Measurements from ENCODE around the gene NINJ2.

Gene NINJ2

GRCh38 chr12:558580-558979, 104.7 kb downstream of the NINJ2 start:
- H3K4me3 ChIP-seq (ENCODE audit: low read depth, low read length) = no peak overlapping the region
- no peak for TF ChIP-seq CTCF (IDR thresholded peaks at IDR 0.05; ENCODE audit: low read depth, low read length)
- no peak for TF ChIP-seq MYC (IDR thresholded peaks at IDR 0.05; ENCODE audit: low read depth, low read length)
- TF ChIP-seq, protein P1, sequence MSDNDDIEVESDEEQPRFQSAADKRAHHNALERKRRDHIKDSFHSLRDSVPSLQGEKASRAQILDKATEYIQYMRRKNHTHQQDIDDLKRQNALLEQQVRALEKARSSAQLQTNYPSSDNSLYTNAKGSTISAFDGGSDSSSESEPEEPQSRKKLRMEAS (IDR thresholded peaks at IDR 0.05; ENCODE audit: low read depth, low read length) = no peak
- TF ChIP-seq POLR2A (IDR thresholded peaks at IDR 0.05; ENCODE audit: extremely low read depth, insufficient read length) = no peak
- DNase-seq (ENCODE audit: low read depth) = no peak

- no peak for DNase-seq (ENCODE audit: low read depth)
- no peak for TF ChIP-seq CTCF (IDR thresholded peaks at IDR 0.05; ENCODE audit: low read depth, low read length)
- TF ChIP-seq POLR2A (IDR thresholded peaks at IDR 0.05; ENCODE audit: extremely low read depth, insufficient read length) = no peak
- no peak for TF ChIP-seq MYC (IDR thresholded peaks at IDR 0.05; ENCODE audit: low read depth, low read length)
- TF ChIP-seq, protein P1 (IDR thresholded peaks at IDR 0.05; ENCODE audit: low read depth, low read length) = no peak
- H3K4me3 ChIP-seq (ENCODE audit: low read depth, low read length) = no peak overlapping the region
These were observed 106.7 kb downstream of the NINJ2 start for GRCh38 chr12:556498-556897.

GRCh38 chr12:554001-554285, 109.3 kb downstream of the NINJ2 start:
- no peak overlapping the region for H3K4me3 ChIP-seq (ENCODE audit: low read depth, low read length)
- TF ChIP-seq POLR2A (IDR thresholded peaks at IDR 0.05; ENCODE audit: extremely low read depth, insufficient read length) (no peak), MYC (IDR thresholded peaks at IDR 0.05; ENCODE audit: low read depth, low read length) (no peak), CTCF (IDR thresholded peaks at IDR 0.05; ENCODE audit: low read depth, low read length) (no peak)
- TF ChIP-seq, protein P1 (IDR thresholded peaks at IDR 0.05; ENCODE audit: low read depth, low read length) = no peak
- DNase-seq (ENCODE audit: low read depth) = no peak

GRCh38 chr12:553216-554000, 109.8 kb downstream of the NINJ2 start:
- no peak for DNase-seq (ENCODE audit: low read depth)
- TF ChIP-seq POLR2A (IDR thresholded peaks at IDR 0.05; ENCODE audit: extremely low read depth, insufficient read length) (no peak), CTCF (IDR thresholded peaks at IDR 0.05; ENCODE audit: low read depth, low read length) (no peak), MYC (IDR thresholded peaks at IDR 0.05; ENCODE audit: low read depth, low read length) (no peak)
- TF ChIP-seq, protein P1 (IDR thresholded peaks at IDR 0.05; ENCODE audit: low read depth, low read length) = no peak
- H3K4me3 ChIP-seq (ENCODE audit: low read depth, low read length) = no peak overlapping the region

GRCh38 chr12:552466-552865, 110.8 kb downstream of the NINJ2 start:
- TF ChIP-seq CTCF (IDR thresholded peaks at IDR 0.05; ENCODE audit: low read depth, low read length) = no peak
- H3K4me3 ChIP-seq (ENCODE audit: low read depth, low read length) = no peak overlapping the region
- DNase-seq (ENCODE audit: low read depth) = no peak
